Stimulated activated naive B cell treated with anti-CD40 and anti-IgM and Interleukin-4, amounts not matched to agents 10 μg/mL and 1 μg/mL and 100 μg/mL, for 72 hours (primary cell): ENCODE results near the gene GLUL.

Experiments used
- ATAC-seq, 2 donors: fragments of 150-1000 bp; cut with Tn5 transposase; replicated peaks; 2 replicates each; pipeline ENCODE4 v1.10.0; 2021; ENCODE audit warnings: moderate library complexity in 1 of 2
- DNase-seq: peaks from one replicate; pipeline ENCODE4 v3.0.0; 2021
- H3K27ac Mint-ChIP-seq: one replicate; pipeline ENCODE4 v1.8.0; 2022; ENCODE audit warnings: mild to moderate bottlenecking, mixed read lengths
- H3K27me3 Mint-ChIP-seq, 2 donors: one replicate each; pipeline ENCODE4 v1.8.0; 2022; ENCODE audit warnings: mixed read lengths in 2 of 2
- H3K36me3 Mint-ChIP-seq, 2 donors: one replicate each; pipeline ENCODE4 v1.8.0; 2022; ENCODE audit warnings: mixed read lengths in 2 of 2, mild to moderate bottlenecking in 1 of 2
- H3K4me1 Mint-ChIP-seq, 2 donors: one replicate each; pipeline ENCODE4 v1.8.0; 2022; ENCODE audit warnings: mixed read lengths in 2 of 2, mild to moderate bottlenecking in 1 of 2
- H3K4me3 Mint-ChIP-seq, 2 donors: one replicate each; pipeline ENCODE4 v1.8.0; 2022; ENCODE audit warnings: mild to moderate bottlenecking in 2 of 2, mixed read lengths in 2 of 2, moderate library complexity in 1 of 2
- H3K9me3 Mint-ChIP-seq, 2 donors: one replicate each; pipeline ENCODE4 v1.8.0; 2022; ENCODE audit warnings: mixed read lengths in 2 of 2, mild to moderate bottlenecking in 1 of 2

GLUL gene

DNA sequence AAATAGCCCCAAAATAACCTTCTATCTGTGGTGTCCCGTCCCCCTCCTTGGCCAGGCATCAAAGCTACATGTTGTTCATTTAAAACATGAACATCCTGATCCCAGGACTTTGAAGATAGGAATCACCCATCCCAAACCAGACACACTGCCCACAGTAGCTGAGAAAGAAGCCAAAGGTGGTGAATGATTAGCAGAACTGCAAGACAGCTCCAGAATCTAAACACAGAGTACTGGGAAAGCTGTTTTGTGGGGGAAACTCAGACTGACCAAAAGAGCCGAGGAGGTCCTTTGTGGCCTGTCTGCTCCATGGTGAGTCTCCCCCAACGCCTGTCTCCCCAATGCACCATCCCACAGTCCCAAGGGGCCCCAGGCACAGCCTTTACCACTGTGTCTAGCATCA is 16.1 kb upstream of the GLUL start:
- H3K4me3 Mint-ChIP-seq = no peak overlapping the region
- peaks cover 21 to 23% of the 10 kb centered on the region in 2 donors for H3K27me3 Mint-ChIP-seq
- ATAC-seq = no peak
- no peak overlapping the region for H3K27ac Mint-ChIP-seq
- peaks cover 0 to 3% of the 10 kb centered on the region in 2 donors for H3K36me3 Mint-ChIP-seq
- no peaks in the 10 kb centered on the region for H3K4me1 Mint-ChIP-seq
- DNase-seq = no peak
- H3K9me3 Mint-ChIP-seq = peaks cover 4% of the 10 kb centered on the region in 2 donors

DNA sequence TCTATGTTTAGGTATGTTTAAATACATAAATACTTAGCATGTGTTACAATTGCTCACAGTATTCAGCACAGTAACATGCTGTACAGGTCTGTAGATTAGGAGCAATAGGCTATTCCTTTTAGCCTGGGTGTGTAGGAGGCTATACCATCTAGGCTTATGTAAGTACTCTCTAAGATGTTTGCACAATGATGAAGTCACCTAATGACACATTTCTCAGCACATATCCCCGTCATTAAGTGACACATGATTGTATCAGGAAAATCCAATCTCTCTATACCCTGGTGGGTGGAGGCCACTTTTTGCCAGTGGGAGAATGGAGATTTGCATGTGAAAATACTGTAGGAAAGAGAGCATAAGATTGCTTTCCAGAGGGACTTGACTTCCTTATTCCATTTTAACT is 14.4 kb upstream of the GLUL start:
- ATAC-seq (no peak), DNase-seq (no peak)
- Mint-ChIP-seq H3K27ac (no peak overlapping the region), H3K4me1 (no peaks in the 10 kb centered on the region), H3K27me3 (peaks cover 21 to 23% of the 10 kb centered on the region in 2 donors), H3K36me3 (peaks cover 0 to 3% of the 10 kb centered on the region in 2 donors), H3K9me3 (peaks cover 4% of the 10 kb centered on the region in 2 donors), H3K4me3 (no peak overlapping the region)

DNA sequence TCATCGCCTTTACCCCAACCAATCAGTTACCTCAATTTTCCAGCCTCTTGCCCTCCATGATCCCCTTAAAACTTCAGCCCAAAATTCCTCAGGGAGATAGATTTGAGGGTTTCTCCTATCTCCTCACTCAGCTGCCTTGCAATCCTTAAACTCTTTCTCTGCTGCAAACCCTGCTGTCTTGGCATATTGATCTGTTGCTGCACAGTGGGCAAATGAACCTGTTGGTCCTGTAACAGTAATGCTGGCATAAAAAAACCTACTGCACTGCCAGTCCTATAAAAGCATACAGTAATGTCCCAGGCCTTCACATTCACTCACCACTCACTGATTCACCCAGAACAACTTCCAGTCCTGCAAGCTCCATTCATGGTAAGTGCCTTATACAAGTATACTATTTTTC is 14.0 kb upstream of the GLUL start:
- ATAC-seq (no peak), DNase-seq (no peak)
- peaks cover 4% of the 10 kb centered on the region in 2 donors for H3K9me3 Mint-ChIP-seq
- H3K27me3 Mint-ChIP-seq = peaks cover 21 to 23% of the 10 kb centered on the region in 2 donors
- no peak overlapping the region for H3K4me3 Mint-ChIP-seq
- peaks cover 0 to 3% of the 10 kb centered on the region in 2 donors for H3K36me3 Mint-ChIP-seq
- no peak overlapping the region for H3K27ac Mint-ChIP-seq
- H3K4me1 Mint-ChIP-seq = no peaks in the 10 kb centered on the region

DNA sequence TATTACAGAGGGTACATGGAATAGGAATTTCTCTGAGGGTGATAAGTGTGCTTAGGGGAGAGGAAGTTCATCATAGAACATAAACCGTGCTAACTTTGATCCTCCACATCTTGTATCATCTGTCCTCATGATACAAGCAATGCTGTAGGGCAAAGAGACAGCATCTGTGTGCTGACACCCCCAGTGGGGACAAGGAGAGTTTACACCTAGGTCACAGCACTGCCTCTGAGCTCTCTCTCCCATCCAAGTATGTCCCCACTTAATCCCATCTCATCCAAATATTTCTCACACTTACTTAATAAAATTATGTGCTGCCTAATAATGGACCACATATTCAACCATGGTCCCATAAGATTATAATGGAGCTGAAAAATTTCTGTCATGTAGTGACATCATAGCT is 13.2 kb upstream of the GLUL start:
- H3K4me3 Mint-ChIP-seq = no peak overlapping the region

GRCh38 chr1:182400567-182400966 is 9.0 kb upstream of the GLUL start, which contains the start of gene TEDDM1:
Gene TEDDM1, minus strand, starts transcription at chr1:182400667. Its CDS starts 182 bp downstream, at chr1:182400485.
- Mint-ChIP-seq H3K4me3 (no peak within 1 kb of the TSS), H3K36me3 (peaks cover 0 to 2% of the 10 kb centered on the region in 2 donors), H3K27ac (no peak within 1 kb of the TSS), H3K27me3 (peaks cover 3 to 5% of the 10 kb centered on the region in 2 donors), H3K4me1 (peaks cover 4% of the 10 kb centered on the region in 2 donors), H3K9me3 (peaks cover 2% of the 10 kb centered on the region in 2 donors)
- no peak for ATAC-seq
- no peak for DNase-seq

More for the DNA sequence above, 13.2 kb upstream of the GLUL start:
- peaks cover 0 to 3% of the 10 kb centered on the region in 2 donors for H3K36me3 Mint-ChIP-seq
- peaks cover 21 to 23% of the 10 kb centered on the region in 2 donors for H3K27me3 Mint-ChIP-seq
- H3K27ac Mint-ChIP-seq = no peak overlapping the region
- peak; percentile 60 to 61 for ATAC-seq
- no peak for DNase-seq
- peaks cover 4% of the 10 kb centered on the region in 2 donors for H3K9me3 Mint-ChIP-seq
- H3K4me1 Mint-ChIP-seq = no peaks in the 10 kb centered on the region

DNA sequence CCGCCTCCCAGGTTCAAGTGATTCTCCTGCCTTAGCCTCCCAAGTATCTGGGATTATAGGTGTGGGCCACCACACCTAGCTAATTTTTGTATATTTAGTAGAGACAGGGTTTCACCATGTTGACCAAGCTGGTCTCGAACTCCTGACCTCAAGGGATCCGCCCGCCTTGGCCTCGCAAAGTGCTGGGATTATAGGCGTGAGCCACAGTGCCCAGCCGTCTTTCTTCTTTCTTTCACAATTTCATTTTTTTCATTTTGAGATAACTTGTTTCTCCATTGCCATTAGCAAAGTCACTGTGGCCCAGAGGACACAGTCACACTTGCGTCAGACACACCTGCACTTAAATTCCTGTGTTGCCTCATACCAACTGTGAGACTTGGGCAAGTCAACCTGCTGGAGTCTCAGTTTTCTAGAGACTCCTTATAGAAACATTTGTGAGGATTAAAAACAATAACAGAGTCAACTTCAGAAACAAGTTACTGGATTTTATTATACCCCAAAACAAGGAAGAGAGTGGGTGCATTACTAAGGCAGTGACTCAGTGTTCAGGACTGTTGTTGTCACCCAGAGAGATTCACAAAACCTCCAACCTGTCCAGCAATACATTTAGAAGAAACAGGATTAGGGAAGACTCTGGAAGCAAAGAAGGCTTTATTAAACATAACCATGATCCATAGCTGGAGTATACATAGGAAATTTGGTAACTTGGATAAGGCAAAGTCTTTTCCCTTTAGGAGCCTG is 6.2 kb upstream of the GLUL start:
- peaks cover 11 to 12% of the 10 kb centered on the region in 2 donors for H3K4me1 Mint-ChIP-seq
- no peaks in the 10 kb centered on the region for H3K36me3 Mint-ChIP-seq
- DNase-seq = no peak
- ATAC-seq = no peak
- H3K9me3 Mint-ChIP-seq = no peaks in the 10 kb centered on the region
- H3K27me3 Mint-ChIP-seq = no peaks in the 10 kb centered on the region
- no peak overlapping the region for H3K27ac Mint-ChIP-seq
- no peak overlapping the region for H3K4me3 Mint-ChIP-seq

GRCh38 chr1:182395906-182396305 is 4.3 kb upstream of the GLUL start:
- peaks cover 0 to 4% of the 10 kb centered on the region in 2 donors for H3K36me3 Mint-ChIP-seq
- H3K9me3 Mint-ChIP-seq = no peaks in the 10 kb centered on the region
- no peak overlapping the region for H3K4me3 Mint-ChIP-seq
- H3K4me1 Mint-ChIP-seq = peaks cover 16 to 18% of the 10 kb centered on the region in 2 donors
- H3K27me3 Mint-ChIP-seq = peaks cover 0 to 5% of the 10 kb centered on the region in 2 donors
- no peak for ATAC-seq
- H3K27ac Mint-ChIP-seq = no peak overlapping the region
- DNase-seq = no peak

GRCh38 chr1:182394055-182394775 is 2.6 kb upstream of the GLUL start:
- Mint-ChIP-seq H3K9me3 (no peaks in the 10 kb centered on the region), H3K36me3 (peaks cover 2 to 4% of the 10 kb centered on the region in 2 donors), H3K4me1 (peaks cover 29 to 33% of the 10 kb centered on the region in 2 donors), H3K27ac (no peak overlapping the region), H3K27me3 (peaks cover 3 to 5% of the 10 kb centered on the region in 2 donors), H3K4me3 (no peak overlapping the region)
- DNase-seq (no peak), ATAC-seq (no peak)

- no peaks in the 10 kb centered on the region for H3K9me3 Mint-ChIP-seq
- peaks cover 7 to 9% of the 10 kb centered on the region in 2 donors for H3K36me3 Mint-ChIP-seq
- peaks cover 3 to 5% of the 10 kb centered on the region in 2 donors for H3K27me3 Mint-ChIP-seq
- ATAC-seq (peak in 1 of 2 donors; percentile 20), DNase-seq (no peak)
- peak overlapping the region; percentile 37 for H3K27ac Mint-ChIP-seq
- peak overlapping the region; percentile 93 to 96 for H3K4me3 Mint-ChIP-seq
- peaks cover 32 to 37% of the 10 kb centered on the region in 2 donors for H3K4me1 Mint-ChIP-seq
These were observed 749 bp upstream of the GLUL start for GRCh38 chr1:182392050-182393028.

DNA sequence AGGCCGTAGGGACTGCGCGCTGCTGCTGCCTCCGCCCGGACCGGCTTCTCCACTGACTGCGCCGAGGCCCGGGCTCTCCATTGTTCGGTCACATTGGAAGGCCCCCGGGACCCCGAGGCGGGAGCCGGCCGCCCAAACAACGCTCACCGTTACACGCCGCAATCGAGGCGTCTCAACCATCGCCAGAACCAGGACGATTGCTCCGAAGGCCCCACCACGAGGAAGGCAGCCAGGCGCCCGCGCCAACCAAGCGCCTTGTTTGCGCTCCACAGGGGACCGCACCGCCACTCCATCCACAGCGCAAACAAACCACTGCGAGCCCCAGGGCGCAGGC is 595 bp downstream of the GLUL start:
- no peaks in the 10 kb centered on the region for H3K9me3 Mint-ChIP-seq
- H3K27ac Mint-ChIP-seq = peak overlapping the region; percentile 95
- peak; percentile 0 to 3 for ATAC-seq
- H3K4me1 Mint-ChIP-seq = peaks cover 28 to 33% of the 10 kb centered on the region in 2 donors
- DNase-seq = no peak
- H3K27me3 Mint-ChIP-seq = peaks cover 3 to 5% of the 10 kb centered on the region in 2 donors
- peaks cover 12 to 18% of the 10 kb centered on the region in 2 donors for H3K36me3 Mint-ChIP-seq
- H3K4me3 Mint-ChIP-seq = peak overlapping the region; percentile 93 to 96

GRCh38 chr1:182389619-182390047 is 2.0 kb downstream of the GLUL start:
- no peak for DNase-seq
- Mint-ChIP-seq H3K27me3 (peaks cover 3 to 5% of the 10 kb centered on the region in 2 donors), H3K4me3 (peak overlapping the region; percentile 93 to 96), H3K27ac (peak overlapping the region; percentile 89), H3K4me1 (peaks cover 28 to 33% of the 10 kb centered on the region in 2 donors), H3K9me3 (no peaks in the 10 kb centered on the region), H3K36me3 (peaks cover 17 to 23% of the 10 kb centered on the region in 2 donors)
- ATAC-seq = no peak

GRCh38 chr1:182388392-182389134 is 3.0 kb downstream of the GLUL start:
- Mint-ChIP-seq H3K4me3 (no peak overlapping the region), H3K27me3 (peaks cover 3 to 5% of the 10 kb centered on the region in 2 donors)

GRCh38 chr1:182387566-182387965 is 4.0 kb downstream of the GLUL start:
- no peak for DNase-seq
- Mint-ChIP-seq H3K36me3 (peaks cover 25 to 31% of the 10 kb centered on the region in 2 donors), H3K27me3 (peaks cover 3 to 5% of the 10 kb centered on the region in 2 donors), H3K27ac (no peak overlapping the region), H3K9me3 (no peaks in the 10 kb centered on the region), H3K4me1 (peaks cover 19 to 25% of the 10 kb centered on the region in 2 donors), H3K4me3 (no peak overlapping the region)
- ATAC-seq = no peak

More at GRCh38 chr1:182388392-182389134, 3.0 kb downstream of the GLUL start:
- H3K9me3 Mint-ChIP-seq = no peaks in the 10 kb centered on the region
- no peak for ATAC-seq
- DNase-seq = no peak
- no peak overlapping the region for H3K27ac Mint-ChIP-seq
- peaks cover 22 to 25% of the 10 kb centered on the region in 2 donors for H3K4me1 Mint-ChIP-seq
- peaks cover 25 to 31% of the 10 kb centered on the region in 2 donors for H3K36me3 Mint-ChIP-seq
